ENCODE data around the gene CCDC187. TPM values are rescaled to one million over a fixed set of nuclear protein-coding genes. Genes with fewer than 3 reads are reported as not detected.

Gene CCDC187
- total and polyA plus RNA-seq, 3 donors from 2014 or later = 13.8 to 61.5 (median 33.4) TPM

GRCh38 chr9:136336881-136337280, 33.0 kb upstream of the CCDC187 start:
- TF ChIP-seq, protein P1, sequence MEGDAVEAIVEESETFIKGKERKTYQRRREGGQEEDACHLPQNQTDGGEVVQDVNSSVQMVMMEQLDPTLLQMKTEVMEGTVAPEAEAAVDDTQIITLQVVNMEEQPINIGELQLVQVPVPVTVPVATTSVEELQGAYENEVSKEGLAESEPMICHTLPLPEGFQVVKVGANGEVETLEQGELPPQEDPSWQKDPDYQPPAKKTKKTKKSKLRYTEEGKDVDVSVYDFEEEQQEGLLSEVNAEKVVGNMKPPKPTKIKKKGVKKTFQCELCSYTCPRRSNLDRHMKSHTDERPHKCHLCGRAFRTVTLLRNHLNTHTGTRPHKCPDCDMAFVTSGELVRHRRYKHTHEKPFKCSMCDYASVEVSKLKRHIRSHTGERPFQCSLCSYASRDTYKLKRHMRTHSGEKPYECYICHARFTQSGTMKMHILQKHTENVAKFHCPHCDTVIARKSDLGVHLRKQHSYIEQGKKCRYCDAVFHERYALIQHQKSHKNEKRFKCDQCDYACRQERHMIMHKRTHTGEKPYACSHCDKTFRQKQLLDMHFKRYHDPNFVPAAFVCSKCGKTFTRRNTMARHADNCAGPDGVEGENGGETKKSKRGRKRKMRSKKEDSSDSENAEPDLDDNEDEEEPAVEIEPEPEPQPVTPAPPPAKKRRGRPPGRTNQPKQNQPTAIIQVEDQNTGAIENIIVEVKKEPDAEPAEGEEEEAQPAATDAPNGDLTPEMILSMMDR (IDR thresholded peaks at IDR 0.05) = no peak
- TF ChIP-seq POLR2A (IDR thresholded peaks at IDR 0.05) = no peak
- WGBS, 2 donors = 90 to 94% methylated on average over 2 to 23 of the region's 23 CpGs
- Histone ChIP-seq H3K27ac (no peak overlapping the region), H3K4me3 (no peak overlapping the region), H3K4me1 (peaks cover 25% of the 10 kb centered on the region), H3K27me3 (no peaks in the 10 kb centered on the region), H3K36me3 (ENCODE audit: low read depth, missing control alignments) (no peaks in the 10 kb centered on the region), H3K9me3 (no peaks in the 10 kb centered on the region)
- intact Hi-C loops (cut with DNase I; ENCODE audit: low total_unique reads) = no loop called here
- no peak for DNase-seq

GRCh38 chr9:136336156-136336870, 32.4 kb upstream of the CCDC187 start:
- Histone ChIP-seq H3K4me1 (peaks cover 20% of the 10 kb centered on the region), H3K9me3 (no peaks in the 10 kb centered on the region), H3K27me3 (no peaks in the 10 kb centered on the region), H3K4me3 (no peak overlapping the region), H3K36me3 (ENCODE audit: low read depth, missing control alignments) (no peaks in the 10 kb centered on the region), H3K27ac (no peak overlapping the region)
- DNase-seq = no peak
- intact Hi-C loops (cut with DNase I; ENCODE audit: low total_unique reads) = no loop called here
- no peak for TF ChIP-seq POLR2A (IDR thresholded peaks at IDR 0.05)
- TF ChIP-seq, protein P1 (IDR thresholded peaks at IDR 0.05) = no peak
- WGBS, 2 donors = 87 to 89% methylated on average over 3 to 30 of the region's 30 CpGs

DNA sequence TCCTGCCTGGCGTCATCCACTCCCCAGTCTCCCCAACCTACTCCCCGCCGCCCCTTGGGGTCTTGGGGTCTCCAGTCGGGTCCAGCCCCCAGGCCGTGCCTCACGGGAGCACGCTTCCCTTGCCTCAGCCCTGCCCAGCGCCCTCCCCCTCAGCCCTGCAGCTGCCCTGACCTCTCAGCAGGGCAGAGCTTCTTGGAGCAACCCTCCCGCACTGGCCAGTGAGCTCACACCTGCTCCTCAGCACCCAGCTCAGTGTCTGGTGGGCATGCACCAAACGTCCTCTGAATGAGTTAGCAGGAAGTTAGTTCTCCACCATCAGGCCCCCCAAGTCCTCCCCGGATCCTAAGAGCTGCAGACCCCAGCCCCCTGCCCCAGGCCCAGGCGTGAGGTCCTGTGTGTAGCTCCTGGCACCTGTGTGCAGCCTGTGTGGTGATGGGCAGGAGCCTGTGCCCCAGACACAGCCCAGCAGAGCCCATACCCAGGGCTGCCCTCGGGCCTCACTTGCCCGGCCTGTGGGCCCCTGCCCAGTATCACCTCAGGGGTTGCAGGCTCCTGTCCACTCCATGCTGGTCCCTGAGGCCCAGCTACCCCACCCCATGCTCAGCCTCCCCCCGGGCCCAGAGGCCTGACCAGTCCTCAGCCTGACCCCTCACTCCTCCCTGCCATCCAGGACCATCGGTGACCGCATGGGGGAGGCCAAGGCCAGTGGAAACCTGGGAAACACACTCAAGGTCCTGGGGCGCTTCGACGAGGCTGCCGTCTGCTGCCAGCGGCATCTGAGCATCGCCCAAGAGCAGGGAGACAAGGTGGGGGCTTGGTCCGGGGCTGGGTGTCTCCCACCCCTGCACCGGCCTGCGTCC, 31.6 kb upstream of the CCDC187 start:
- Histone ChIP-seq H3K27ac (no peak overlapping the region), H3K4me3 (no peak overlapping the region), H3K27me3 (no peaks in the 10 kb centered on the region), H3K4me1 (peaks cover 14% of the 10 kb centered on the region), H3K9me3 (no peaks in the 10 kb centered on the region), H3K36me3 (ENCODE audit: low read depth, missing control alignments) (no peaks in the 10 kb centered on the region)
- WGBS, 2 donors = 86 to 90% methylated on average over 14 to 26 of the region's 26 CpGs
- TF ChIP-seq, protein P1 (IDR thresholded peaks at IDR 0.05) = no peak
- TF ChIP-seq POLR2A (IDR thresholded peaks at IDR 0.05) = no peak
- no peak for DNase-seq
- intact Hi-C loops (cut with DNase I; ENCODE audit: low total_unique reads) = no loop called here

DNA sequence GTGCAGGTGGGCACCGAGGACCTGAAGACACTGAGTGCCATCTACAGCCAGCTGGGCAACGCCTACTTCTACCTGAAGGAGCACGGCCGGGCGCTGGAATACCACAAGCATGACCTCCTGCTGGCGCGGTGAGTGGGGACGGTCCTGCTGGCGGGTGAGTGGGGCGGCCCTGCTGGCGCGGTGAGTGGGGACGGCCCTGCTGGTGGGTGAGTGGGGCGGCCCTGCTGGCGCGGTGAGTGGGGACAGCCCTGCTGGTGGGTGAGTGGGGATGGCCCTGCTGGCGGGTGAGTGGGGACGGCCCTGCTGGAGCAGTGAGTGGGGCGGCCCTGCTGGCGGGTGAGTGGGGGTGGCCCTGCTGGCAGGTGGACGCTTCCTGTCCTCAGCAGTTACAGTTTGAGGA, 30.6 kb upstream of the CCDC187 start:
- Histone ChIP-seq H3K9me3 (no peaks in the 10 kb centered on the region), H3K27ac (no peak overlapping the region), H3K27me3 (no peaks in the 10 kb centered on the region), H3K4me3 (no peak overlapping the region), H3K4me1 (peaks cover 7% of the 10 kb centered on the region), H3K36me3 (ENCODE audit: low read depth, missing control alignments) (no peaks in the 10 kb centered on the region)
- intact Hi-C loops (cut with DNase I; ENCODE audit: low total_unique reads) = no loop called here
- 93 to 100% methylated on average over 5 to 20 of the region's 21 CpGs for WGBS, 2 donors
- no peak for TF ChIP-seq POLR2A (IDR thresholded peaks at IDR 0.05)
- TF ChIP-seq, protein P1 (IDR thresholded peaks at IDR 0.05) = no peak
- no peak for DNase-seq
